ENCODE results near the gene SEC22C. TPM values are rescaled to one million over a fixed set of nuclear protein-coding genes. Genes with fewer than 3 reads are reported as not detected.

The SEC22C gene, protein sequence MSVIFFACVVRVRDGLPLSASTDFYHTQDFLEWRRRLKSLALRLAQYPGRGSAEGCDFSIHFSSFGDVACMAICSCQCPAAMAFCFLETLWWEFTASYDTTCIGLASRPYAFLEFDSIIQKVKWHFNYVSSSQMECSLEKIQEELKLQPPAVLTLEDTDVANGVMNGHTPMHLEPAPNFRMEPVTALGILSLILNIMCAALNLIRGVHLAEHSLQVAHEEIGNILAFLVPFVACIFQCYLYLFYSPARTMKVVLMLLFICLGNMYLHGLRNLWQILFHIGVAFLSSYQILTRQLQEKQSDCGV
- total RNA-seq (10 to 100 TPM; 13.0 to 31.0 (median 15.5) TPM), polyA plus RNA-seq (10 to 100 TPM; 11.2 to 46.8 (median 15.5) TPM)
- long read RNA-seq, donor 1, partial matches to known transcripts = 1 of 7 reads
- long read RNA-seq, donor 1, other reads (novel, unspliced or antisense) = 0 of 7 reads
- long read RNA-seq, donor 2, transcript SEC22C-201 (7 exons, 1,380 nt) = minor isoform, 12 of 51 reads
- long read RNA-seq, donor 2, transcript SEC22C-202 (7 exons, 1,608 nt) = major isoform, 21 of 51 reads
- long read RNA-seq, donor 2, partial matches to known transcripts = 0 of 51 reads
- long read RNA-seq, donor 2, other reads (novel, unspliced or antisense) = 18 of 51 reads

DNA sequence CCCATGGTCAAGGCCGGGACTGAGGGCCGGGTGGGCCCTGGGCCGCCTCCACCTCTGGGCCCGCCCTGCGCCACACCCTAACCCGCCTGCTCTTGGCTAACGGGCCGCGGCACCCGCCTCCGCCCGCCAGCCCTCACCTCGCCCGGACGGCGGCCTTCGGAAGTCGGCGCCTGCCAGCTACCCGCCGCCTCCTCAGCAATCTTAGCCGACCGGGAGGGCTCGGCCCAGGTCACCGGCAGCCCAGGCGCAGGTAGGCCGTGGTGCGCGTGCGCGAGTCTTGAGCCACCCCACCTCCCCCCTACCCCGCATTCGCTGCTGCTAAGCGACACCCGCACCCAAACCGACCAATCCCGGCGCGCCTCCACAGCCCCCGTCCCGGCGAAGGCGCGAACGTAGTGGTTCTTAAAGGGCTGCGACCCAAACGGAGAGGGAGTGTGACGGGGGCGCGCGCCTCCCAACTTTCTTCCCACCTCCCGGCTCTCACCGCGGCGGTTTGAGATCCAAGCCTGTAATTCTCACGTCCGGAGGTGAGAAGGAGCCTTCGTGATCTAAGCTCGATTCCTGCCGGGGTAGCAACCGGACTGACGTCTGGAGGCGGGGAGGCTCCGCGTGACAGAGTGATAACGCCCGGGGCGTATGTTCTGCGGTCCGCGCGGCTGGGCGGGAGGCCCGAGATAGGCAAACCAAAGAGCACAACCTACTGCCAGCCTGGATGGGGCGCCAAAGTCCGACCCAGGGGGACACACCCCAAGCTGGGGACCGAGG, at the start of gene SEC22C:
Gene SEC22C (minus strand): TSS at position 259 of the 765 bp plus-strand sequence. CDS start 12,921 bp downstream, outside the sequence.
- intact Hi-C loops (cut with DNase I) = loop anchor here in 1 of 2 donors (5.0 kb wide), 1 partner anchor 165 kb away; no protein-coding TSS in a partner anchor
- TF ChIP-seq, protein P1, sequence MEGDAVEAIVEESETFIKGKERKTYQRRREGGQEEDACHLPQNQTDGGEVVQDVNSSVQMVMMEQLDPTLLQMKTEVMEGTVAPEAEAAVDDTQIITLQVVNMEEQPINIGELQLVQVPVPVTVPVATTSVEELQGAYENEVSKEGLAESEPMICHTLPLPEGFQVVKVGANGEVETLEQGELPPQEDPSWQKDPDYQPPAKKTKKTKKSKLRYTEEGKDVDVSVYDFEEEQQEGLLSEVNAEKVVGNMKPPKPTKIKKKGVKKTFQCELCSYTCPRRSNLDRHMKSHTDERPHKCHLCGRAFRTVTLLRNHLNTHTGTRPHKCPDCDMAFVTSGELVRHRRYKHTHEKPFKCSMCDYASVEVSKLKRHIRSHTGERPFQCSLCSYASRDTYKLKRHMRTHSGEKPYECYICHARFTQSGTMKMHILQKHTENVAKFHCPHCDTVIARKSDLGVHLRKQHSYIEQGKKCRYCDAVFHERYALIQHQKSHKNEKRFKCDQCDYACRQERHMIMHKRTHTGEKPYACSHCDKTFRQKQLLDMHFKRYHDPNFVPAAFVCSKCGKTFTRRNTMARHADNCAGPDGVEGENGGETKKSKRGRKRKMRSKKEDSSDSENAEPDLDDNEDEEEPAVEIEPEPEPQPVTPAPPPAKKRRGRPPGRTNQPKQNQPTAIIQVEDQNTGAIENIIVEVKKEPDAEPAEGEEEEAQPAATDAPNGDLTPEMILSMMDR (IDR thresholded peaks at IDR 0.05) = peak; percentile 31

DNA sequence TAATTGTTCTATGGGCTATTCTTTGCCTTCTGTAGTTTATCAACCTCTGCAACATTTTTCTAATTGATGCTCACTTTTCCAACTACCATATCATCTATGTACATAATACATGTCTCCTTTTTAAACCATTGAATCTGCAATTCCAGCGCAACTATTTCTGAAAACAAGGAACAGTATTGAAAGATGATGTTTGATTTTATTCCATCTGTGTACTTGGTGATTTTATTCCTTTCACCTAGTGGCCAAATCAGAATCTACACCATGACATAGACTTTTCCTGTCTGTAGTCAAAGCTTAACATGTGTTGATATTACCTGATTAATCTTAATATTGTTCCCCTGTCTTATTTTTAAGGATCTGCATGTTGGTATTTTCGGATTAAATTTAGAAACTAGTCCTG, 31.7 kb upstream of the SEC22C start:
- no peak overlapping the region for H3K4me3 ChIP-seq
- no peaks in the 10 kb centered on the region for H3K9me3 ChIP-seq
- intact Hi-C loops (cut with DNase I) = no loop called here
- peak in 2 of 4 donors; percentile 52 to 61 for ATAC-seq
- no peaks in the 10 kb centered on the region for H3K27me3 ChIP-seq (ENCODE audit: insufficient read depth in 3 of 3, low read length in 2 of 3)
- DNase-seq = no peak
- TF ChIP-seq, protein P1 (IDR thresholded peaks at IDR 0.05) = peak; percentile 41
- peaks cover under 1 to 9% of the 10 kb centered on the region in 2 donors for H3K36me3 ChIP-seq (ENCODE audit: insufficient read depth in 1 of 2, low read depth in 1 of 2)
- WGBS, 3 donors = 86 to 93% (median 90%) methylated on average over 2 of the region's 2 CpGs
- H3K27ac ChIP-seq = peak overlapping the region; percentile 69
- H3K4me1 ChIP-seq = peaks cover 36% of the 10 kb centered on the region

More for the DNA sequence above, at the start of gene SEC22C:
- WGBS, 3 donors = 0 to 1% (median 1%) methylated on average over 48 to 77 of the region's 77 CpGs
- DNase-seq = peak; percentile 95 to 97
- H3K36me3 ChIP-seq (ENCODE audit: insufficient read depth in 1 of 2, low read depth in 1 of 2) = peaks cover 0 to 2% of the 10 kb centered on the region in 2 donors
- peak; percentile 98 to 99 (median 99) for ATAC-seq
- no peaks in the 10 kb centered on the region for H3K9me3 ChIP-seq
- H3K27ac ChIP-seq = peak within 1 kb of the TSS; percentile 85
- peak within 1 kb of the TSS; percentile 82 for H3K4me3 ChIP-seq
- H3K27me3 ChIP-seq (ENCODE audit: insufficient read depth in 3 of 3, low read length in 2 of 3) = no peaks in the 10 kb centered on the region
- peaks cover 16% of the 10 kb centered on the region for H3K4me1 ChIP-seq

DNA sequence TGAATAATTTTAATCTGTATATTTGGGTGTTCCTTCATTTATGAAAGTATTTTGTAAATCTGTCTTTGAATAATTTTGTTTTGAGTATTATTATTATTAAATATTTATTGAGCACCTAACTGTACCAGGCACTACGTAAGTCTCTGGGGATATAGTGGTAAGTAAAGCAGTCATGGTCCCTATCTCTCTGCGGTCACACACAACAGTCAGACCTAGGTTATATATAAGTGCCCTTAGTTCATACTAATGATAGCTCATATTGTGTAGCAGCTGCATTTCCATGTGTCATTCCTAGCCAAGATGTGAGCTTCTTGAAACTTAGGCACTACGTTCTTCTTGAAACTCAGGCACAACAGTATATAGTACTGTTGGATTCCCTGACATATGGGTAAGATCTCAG, 31.2 kb upstream of the SEC22C start:
- Histone ChIP-seq H3K36me3 (ENCODE audit: insufficient read depth in 1 of 2, low read depth in 1 of 2) (peaks cover 0 to 3% of the 10 kb centered on the region in 2 donors), H3K4me1 (peaks cover 40% of the 10 kb centered on the region), H3K27ac (peak overlapping the region; percentile 69), H3K9me3 (no peaks in the 10 kb centered on the region), H3K4me3 (no peak overlapping the region), H3K27me3 (ENCODE audit: insufficient read depth in 3 of 3, low read length in 2 of 3) (no peaks in the 10 kb centered on the region)
- intact Hi-C loops (cut with DNase I) = no loop called here
- DNase-seq = no peak
- peak; percentile 70 to 91 (median 84) for ATAC-seq
- TF ChIP-seq, protein P1 (IDR thresholded peaks at IDR 0.05) = no peak
- WGBS, 3 donors = 35 to 67% (median 44%) methylated on average over 3 of the region's 3 CpGs

DNA sequence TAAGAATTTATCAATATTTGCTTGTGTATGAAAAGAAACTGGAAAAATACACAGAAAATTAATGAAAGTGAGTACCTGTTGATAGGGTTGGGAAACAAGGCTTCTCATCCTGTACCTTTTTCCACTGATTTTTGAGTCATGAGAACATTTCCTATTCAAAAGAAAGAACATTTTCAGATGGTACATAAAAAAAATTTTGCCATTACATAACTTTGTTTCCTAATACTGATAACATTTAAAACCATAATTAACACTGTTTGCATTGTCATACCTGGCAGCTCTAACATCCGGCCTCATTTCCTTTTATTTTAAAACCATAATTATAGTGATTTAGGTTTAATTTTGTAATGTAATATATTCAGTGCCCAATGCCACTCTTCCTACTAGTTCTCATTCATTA, 30.4 kb upstream of the SEC22C start:
- peaks cover 36% of the 10 kb centered on the region for H3K4me1 ChIP-seq
- H3K27ac ChIP-seq = peak overlapping the region; percentile 69
- H3K27me3 ChIP-seq (ENCODE audit: insufficient read depth in 3 of 3, low read length in 2 of 3) = no peaks in the 10 kb centered on the region
- no peaks in the 10 kb centered on the region for H3K9me3 ChIP-seq
- intact Hi-C loops (cut with DNase I) = no loop called here
- no peak for DNase-seq
- H3K36me3 ChIP-seq (ENCODE audit: insufficient read depth in 1 of 2, low read depth in 1 of 2) = no peaks in the 10 kb centered on the region
- H3K4me3 ChIP-seq = no peak overlapping the region
- WGBS, 3 donors = 70 to 83% (median 76%) methylated on average over 1 of the region's 1 CpG
- ATAC-seq = no peak
- TF ChIP-seq, protein P1 (IDR thresholded peaks at IDR 0.05) = no peak

Measured in psoas muscle (tissue), 8 donors.